GM12874 (cell line): ENCODE data around the gene LCN15.

ENCODE experiments used
- TF ChIP-seq, protein P1 (sequence below): IDR thresholded peaks from 2 replicates; pipeline ENCODE4 v1.5.1; 2011; ENCODE audit warnings: low read depth, mild to moderate bottlenecking, control low read depth, low read length, moderate library complexity; ENCODE audit not compliant: insufficient read depth

Gene LCN15

GRCh38 chr9:136745389-136746154 is 18.7 kb downstream of the LCN15 start:
- TF ChIP-seq, protein P1, sequence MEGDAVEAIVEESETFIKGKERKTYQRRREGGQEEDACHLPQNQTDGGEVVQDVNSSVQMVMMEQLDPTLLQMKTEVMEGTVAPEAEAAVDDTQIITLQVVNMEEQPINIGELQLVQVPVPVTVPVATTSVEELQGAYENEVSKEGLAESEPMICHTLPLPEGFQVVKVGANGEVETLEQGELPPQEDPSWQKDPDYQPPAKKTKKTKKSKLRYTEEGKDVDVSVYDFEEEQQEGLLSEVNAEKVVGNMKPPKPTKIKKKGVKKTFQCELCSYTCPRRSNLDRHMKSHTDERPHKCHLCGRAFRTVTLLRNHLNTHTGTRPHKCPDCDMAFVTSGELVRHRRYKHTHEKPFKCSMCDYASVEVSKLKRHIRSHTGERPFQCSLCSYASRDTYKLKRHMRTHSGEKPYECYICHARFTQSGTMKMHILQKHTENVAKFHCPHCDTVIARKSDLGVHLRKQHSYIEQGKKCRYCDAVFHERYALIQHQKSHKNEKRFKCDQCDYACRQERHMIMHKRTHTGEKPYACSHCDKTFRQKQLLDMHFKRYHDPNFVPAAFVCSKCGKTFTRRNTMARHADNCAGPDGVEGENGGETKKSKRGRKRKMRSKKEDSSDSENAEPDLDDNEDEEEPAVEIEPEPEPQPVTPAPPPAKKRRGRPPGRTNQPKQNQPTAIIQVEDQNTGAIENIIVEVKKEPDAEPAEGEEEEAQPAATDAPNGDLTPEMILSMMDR = no peak

- TF ChIP-seq, protein P1 = no peak
Observed at GRCh38 chr9:136744773-136745172, 19.5 kb downstream of the LCN15 start.

DNA sequence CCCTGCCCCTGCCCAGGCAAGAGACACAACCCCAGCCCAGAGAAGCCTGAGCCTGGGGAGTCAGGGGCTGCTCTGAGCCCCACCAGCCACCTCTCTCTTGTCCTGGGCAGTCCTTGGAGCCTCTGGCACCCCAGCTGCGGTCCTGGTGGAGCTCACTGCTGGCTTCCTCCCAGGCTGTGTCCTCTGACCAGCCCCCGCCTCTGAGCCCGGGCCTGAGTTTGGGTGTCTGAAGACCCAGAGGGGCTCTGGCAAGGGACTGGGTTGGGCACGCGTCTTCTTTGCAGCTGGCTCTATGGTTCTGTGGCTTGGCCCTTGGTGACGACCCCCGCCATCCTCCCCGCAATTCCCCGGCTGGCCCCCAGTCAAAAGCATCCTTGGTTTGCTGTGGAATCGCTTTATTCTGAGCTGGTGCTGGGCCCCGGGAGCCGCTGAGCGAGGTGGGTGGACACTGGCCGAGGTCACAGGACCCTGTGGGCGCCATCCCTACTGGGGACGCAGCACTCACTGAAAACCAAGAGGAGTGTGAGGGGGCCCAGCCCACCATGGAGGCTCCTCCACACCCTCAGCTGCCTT is 20.6 kb downstream of the LCN15 start:
- TF ChIP-seq, protein P1 = no peak

DNA sequence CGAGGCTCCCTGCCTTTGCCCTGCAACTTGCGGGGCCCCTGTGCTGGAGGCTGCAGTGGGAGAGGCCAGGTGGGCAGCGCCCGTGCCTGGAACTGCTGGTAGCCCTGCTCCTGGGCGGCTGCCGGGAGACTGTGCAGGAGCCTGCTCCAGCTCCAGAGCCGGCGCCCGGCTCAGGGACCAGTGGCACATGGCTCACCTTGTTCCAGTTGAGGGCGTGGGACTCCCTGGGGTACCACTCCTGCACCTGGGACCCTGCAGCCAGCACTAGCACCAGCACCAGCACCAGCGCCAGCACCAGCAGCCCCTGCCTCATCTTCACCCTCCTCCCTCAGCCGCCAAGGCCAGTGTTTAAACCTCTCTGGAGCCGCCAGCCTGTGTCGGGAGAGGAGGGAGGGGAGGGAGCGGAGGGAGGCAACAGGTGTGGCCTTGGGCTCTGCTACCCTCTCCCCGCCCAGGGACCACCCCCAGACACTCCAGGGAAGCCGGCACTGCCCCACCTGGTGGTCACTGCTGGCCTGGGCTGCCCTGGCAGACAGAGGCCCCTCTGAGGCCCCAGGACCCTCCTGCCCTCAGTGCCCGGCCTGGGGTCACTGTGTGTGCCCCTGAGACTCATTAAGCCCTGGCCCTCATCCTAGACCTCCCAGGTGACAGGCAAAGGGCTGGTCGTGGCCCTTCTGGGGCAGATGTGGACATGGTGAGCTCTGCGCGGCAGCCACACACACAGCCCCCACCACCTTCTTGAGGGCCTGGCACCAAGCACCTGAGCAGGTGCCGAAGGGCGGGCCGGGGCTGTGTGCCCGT is 21.5 kb downstream of the LCN15 start, which contains the start of gene LCN10:
TSS of gene LCN10 (minus strand) at position 350 of the 801 bp plus-strand sequence. CDS start at position 313, 37 bp downstream.
- TF ChIP-seq, protein P1 = no peak

DNA sequence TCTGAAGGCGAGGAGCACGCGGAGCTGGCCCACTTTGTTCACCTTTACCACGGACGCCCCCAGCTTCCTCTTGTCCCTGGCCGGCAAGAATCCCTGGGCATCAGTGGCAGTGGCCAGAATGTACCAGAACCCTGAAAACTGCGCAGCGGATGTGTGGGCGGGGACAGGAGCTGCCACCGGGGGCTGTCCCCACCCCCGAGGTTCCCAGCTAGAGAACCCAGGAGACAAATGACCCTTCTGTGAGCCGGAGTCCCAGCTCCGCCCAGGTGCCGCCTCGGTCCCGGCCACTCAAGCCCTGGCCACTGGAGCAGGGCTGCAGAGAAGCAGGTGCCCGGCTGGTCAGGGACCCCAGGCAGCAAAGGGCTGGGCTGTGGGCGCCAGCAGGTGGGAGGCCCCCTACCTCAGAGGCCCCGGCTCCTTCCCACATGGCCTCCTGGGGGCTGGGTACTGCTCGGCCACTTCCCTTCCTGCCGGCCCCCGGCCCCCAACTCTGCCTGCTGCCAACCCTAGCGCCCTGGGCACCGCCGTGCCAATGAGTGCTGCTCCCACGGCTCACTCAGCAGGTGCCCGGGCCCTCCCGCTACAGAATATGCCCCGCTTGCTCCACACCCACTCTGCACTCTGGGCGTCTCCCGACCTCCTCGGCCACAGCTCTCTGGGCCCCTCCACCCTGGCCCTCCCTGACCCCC is 22.3 kb downstream of the LCN15 start:
- TF ChIP-seq, protein P1 = no peak

GRCh38 chr9:136740971-136741882 is 23.1 kb downstream of the LCN15 start:
- TF ChIP-seq, protein P1 = no peak
